Stimulated activated CD8-positive, alpha-beta memory T cell treated with anti-CD3 and anti-CD28 coated beads, Interleukin-12 subunit alpha, Interleukin-12 subunit beta, amount 100 ng/mL, for 24 hours (primary cell): Measurements from ENCODE around the gene CD8A.
"Not testable (repeated sequence)": the region's sequence is repeated elsewhere in the genome, so short reads cannot be mapped to it uniquely, and the experiment has no call there.

ENCODE experiments used
- DNase-seq: peaks from one replicate; pipeline ENCODE4 v3.0.0-alpha.2; 2020; ENCODE audit errors: extremely low read depth

Gene CD8A

DNA sequence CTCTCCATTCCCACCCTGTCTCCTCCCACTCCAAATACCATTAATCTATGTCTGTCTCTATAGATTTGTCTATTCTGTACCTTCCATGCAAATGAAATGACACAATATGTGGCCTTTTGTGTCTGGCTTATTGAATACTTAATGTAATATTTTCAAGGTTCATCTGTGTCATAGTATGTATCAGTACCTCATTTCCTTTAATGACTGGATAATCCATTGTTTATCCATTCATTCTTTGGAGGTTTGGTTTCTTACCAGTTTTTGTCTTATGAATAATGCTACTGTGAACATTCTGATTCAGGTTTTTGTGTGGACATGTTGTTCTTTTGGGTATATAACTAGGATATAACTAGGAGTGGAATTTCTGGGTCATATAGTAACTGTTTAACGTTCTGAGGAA lies 55.8 kb downstream of the CD8A start:
- DNase-seq, result not testable (repeated sequence)
